Thoracic aorta (tissue), 2 donors: ENCODE results near the gene CA7. TPM values are rescaled to one million over a fixed set of nuclear protein-coding genes. Genes with fewer than 3 reads are reported as not detected.
"Not testable (repeated sequence)": the region's sequence is repeated elsewhere in the genome, so short reads cannot be mapped to it uniquely, and the experiment has no call there.

Experiments used
- ATAC-seq: fragments of 150-250 bp; one replicate; pipeline ENCODE4 v1.8.0; 2017; ENCODE audit warnings: low read depth; ENCODE audit not compliant: insufficient number of reproducible peaks, low FRiP score
- DNase-seq: peaks from one replicate; pipeline ENCODE4 v3.0.0-alpha.2; 2020; ENCODE audit warnings: low spot score
- H3K27ac ChIP-seq, 2 donors: fragments of 200-600 bp; sonication (generic); 1 replicate in 1 of 2; 2 replicates in 1 of 2; pipeline ENCODE4 v1.5.1; 2016; ENCODE audit warnings: mild to moderate bottlenecking in 2 of 2, moderate library complexity in 2 of 2
- H3K27me3 ChIP-seq: fragments of 200-600 bp; sonication (generic); replicated peaks from 2 replicates; pipeline ENCODE4 v1.6.0; 2016; ENCODE audit warnings: mild to moderate bottlenecking; ENCODE audit not compliant: insufficient read depth
- H3K36me3 ChIP-seq: fragments of 200-600 bp; sonication (generic); one replicate; pipeline ENCODE4 v1.5.1; 2016
- H3K4me1 ChIP-seq, 2 donors: fragments of 200-600 bp; sonication (generic); 1 replicate in 1 of 2; 2 replicates in 1 of 2; pipeline versions ENCODE4 v1.5.1 to v1.6.0; 2016; ENCODE audit warnings: low read depth in 2 of 2, mild to moderate bottlenecking in 1 of 2; ENCODE audit not compliant: control insufficient read depth in 1 of 2
- H3K4me3 ChIP-seq: fragments of 200-600 bp; sonication (generic); 2 replicates; pipeline ENCODE4 v1.5.1; 2016; ENCODE audit warnings: mild to moderate bottlenecking
- H3K9me3 ChIP-seq: fragments of 200-600 bp; sonication (generic); 2 replicates; pipeline ENCODE4 v1.5.1; 2016
- total RNA-seq, 2 donors: library from RNA; depleted of rRNA; stranded (reverse); fragments of >200 nt; gene quantifications; one replicate each; pipeline versions ENCODE4 v1.1.0 to v1.2.3, GENCODE V29; 2016
- TF ChIP-seq, protein P1 (sequence below): fragments of 200-600 bp; sonication (generic); IDR thresholded peaks from one replicate; pipeline ENCODE4 v1.5.1; 2019; ENCODE audit warnings: antibody characterized with exemption

CA7 gene
- total RNA-seq, 2 donors from 2014 or later, result not detected

DNA sequence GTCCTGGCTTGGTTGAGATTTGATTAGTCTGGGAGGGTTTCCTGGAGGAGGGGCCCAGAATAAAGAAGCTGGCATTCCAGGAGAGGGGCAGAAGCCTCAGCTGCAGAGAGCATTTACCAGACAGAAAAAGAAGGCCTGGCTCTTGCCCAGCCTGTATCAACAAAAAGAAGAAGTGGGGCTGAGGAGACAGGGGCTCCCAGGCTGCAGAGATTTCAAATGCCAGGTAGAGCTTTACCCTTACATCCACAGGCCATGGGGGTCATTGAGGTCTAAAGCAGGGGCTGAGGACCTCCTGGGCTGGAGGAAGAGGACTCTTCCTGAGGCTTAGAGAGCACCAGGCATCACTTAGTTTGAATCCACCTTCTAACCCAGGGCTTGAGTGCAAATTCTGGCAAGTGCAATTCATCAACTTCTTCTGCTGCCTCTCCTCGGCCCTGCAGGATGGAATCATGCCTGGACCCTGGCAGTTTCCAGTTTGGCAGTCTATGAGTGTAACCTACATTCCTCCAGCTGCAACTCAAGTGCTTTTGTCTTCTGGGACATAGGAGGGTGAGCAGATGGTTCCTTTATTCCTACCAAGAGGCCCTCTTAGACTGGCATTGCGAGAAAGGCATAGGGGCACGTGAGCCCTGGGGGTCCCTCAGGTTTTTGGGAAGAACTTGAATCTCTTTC, 15.3 kb downstream of the CA7 start:
- TF ChIP-seq, protein P1, sequence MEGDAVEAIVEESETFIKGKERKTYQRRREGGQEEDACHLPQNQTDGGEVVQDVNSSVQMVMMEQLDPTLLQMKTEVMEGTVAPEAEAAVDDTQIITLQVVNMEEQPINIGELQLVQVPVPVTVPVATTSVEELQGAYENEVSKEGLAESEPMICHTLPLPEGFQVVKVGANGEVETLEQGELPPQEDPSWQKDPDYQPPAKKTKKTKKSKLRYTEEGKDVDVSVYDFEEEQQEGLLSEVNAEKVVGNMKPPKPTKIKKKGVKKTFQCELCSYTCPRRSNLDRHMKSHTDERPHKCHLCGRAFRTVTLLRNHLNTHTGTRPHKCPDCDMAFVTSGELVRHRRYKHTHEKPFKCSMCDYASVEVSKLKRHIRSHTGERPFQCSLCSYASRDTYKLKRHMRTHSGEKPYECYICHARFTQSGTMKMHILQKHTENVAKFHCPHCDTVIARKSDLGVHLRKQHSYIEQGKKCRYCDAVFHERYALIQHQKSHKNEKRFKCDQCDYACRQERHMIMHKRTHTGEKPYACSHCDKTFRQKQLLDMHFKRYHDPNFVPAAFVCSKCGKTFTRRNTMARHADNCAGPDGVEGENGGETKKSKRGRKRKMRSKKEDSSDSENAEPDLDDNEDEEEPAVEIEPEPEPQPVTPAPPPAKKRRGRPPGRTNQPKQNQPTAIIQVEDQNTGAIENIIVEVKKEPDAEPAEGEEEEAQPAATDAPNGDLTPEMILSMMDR, result no peak

DNA sequence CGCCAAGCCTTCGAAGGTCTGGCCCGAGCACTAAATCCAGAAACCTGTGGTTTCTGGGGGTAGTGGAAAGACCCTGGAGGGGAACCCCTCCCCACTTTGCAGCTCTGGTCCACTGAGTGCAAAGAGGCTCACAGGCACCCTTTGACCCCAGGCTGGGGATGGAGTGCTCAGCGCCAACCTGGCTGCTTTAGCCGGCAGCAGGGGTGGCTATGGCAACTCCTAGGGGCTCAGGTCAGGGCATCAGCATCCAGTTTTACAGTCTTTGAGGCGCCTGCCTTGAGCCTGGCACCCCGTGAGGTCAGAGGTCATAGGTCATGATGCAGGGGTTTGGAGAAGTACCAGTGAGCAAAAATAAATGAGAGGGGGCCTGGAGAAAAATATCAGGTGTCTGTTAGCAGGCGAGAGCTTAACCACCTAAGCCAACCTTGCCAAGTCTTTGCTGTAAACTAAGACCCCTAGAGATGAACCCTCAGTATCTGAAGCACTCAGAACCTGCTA, 17.9 kb downstream of the CA7 start:
- DNase-seq (no peak), ATAC-seq (no peak)
- H3K27me3 ChIP-seq, result no peaks in the 10 kb centered on the region
- no peaks in the 10 kb centered on the region for H3K4me1 ChIP-seq
- no peak overlapping the region for H3K4me3 ChIP-seq
- H3K9me3 ChIP-seq, result no peaks in the 10 kb centered on the region
- H3K36me3 ChIP-seq, result no peaks in the 10 kb centered on the region
- no peak overlapping the region for H3K27ac ChIP-seq
- TF ChIP-seq, protein P1, result no peak

More for the DNA sequence above, 15.3 kb downstream of the CA7 start:
- Histone ChIP-seq H3K27me3 (no peaks in the 10 kb centered on the region), H3K4me1 (no peaks in the 10 kb centered on the region), H3K9me3 (no peaks in the 10 kb centered on the region), H3K36me3 (no peaks in the 10 kb centered on the region), H3K27ac (no peak overlapping the region), H3K4me3 (no peak overlapping the region)
- ATAC-seq, result no peak
- no peak for DNase-seq

DNA sequence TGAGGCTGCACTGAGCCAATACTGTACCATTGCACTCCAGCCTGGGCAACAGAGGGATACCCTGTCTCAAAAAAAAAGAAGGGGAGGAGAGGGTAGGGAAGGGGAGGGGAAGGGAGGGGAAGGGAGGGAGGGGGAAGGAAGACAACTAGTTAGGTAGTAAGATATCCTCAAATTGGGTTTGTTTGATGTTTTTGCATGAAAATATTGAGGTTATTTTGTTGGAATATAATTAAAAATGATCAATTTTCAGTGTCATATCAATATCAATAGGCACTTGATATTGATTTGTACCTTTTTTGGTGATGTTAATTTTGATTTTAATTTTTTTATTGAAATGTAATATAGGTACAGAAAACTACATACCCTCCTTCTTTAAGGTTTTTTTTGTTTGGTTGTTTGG, 19.5 kb downstream of the CA7 start:
- TF ChIP-seq, protein P1, result no peak
- ATAC-seq (no peak), DNase-seq (no peak)
- H3K4me3 ChIP-seq, result no peak overlapping the region
- H3K27me3 ChIP-seq, result no peaks in the 10 kb centered on the region
- H3K36me3 ChIP-seq, result no peaks in the 10 kb centered on the region
- no peak overlapping the region for H3K27ac ChIP-seq
- H3K4me1 ChIP-seq, result no peaks in the 10 kb centered on the region
- H3K9me3 ChIP-seq, result no peaks in the 10 kb centered on the region

DNA sequence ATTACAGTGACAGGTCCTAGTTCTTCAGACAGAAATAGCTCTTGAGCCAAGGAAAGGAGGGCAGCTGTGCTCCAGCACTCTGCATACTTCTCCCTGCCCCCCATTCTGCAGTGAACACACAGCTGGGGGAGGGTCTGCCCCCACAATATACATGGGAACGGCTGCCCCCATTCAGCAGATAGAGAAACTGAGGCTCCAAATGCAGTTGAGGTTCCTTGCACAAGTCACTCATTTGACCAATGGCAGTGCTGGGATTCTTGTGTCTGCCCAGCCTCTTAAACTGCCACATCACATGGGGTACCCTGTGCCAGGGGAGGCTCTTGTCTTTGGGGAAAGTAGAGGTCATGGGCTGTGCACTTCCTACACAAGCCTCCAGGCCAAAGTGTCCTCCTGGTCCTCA, 25.2 kb downstream of the CA7 start:
- Histone ChIP-seq H3K27ac (no peak overlapping the region), H3K4me3 (no peak overlapping the region), H3K36me3 (no peaks in the 10 kb centered on the region), H3K9me3 (no peaks in the 10 kb centered on the region), H3K27me3 (no peaks in the 10 kb centered on the region), H3K4me1 (peaks cover 5 to 13% of the 10 kb centered on the region in 2 donors)
- DNase-seq, result no peak
- no peak for ATAC-seq
- TF ChIP-seq, protein P1, result no peak

DNA sequence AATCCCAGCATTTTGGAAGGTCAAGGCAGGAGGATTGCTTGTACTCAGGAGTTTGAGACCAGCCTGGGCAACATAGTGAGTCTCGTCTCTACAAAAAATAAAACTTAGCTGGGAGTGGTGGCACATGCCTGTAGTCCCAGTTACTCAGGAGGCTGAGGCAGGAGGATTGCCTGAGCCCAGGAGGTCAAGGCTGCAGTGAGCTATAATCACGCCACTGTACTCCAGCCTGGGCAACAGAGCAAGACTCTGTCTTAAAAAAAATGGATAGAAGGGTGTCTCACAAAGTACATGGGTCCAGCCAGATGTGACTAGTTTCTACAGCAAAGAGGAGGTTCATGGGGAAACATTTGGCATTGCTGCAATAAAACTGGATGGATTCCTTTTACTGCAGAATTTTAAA, 27.1 kb downstream of the CA7 start:
- H3K27me3 ChIP-seq, H3K9me3 ChIP-seq, H3K4me3 ChIP-seq, DNase-seq, ATAC-seq, H3K27ac ChIP-seq, H3K36me3 ChIP-seq: not testable (repeated sequence)
- H3K4me1 ChIP-seq, result peaks cover 5 to 14% of the 10 kb centered on the region in 2 donors

DNA sequence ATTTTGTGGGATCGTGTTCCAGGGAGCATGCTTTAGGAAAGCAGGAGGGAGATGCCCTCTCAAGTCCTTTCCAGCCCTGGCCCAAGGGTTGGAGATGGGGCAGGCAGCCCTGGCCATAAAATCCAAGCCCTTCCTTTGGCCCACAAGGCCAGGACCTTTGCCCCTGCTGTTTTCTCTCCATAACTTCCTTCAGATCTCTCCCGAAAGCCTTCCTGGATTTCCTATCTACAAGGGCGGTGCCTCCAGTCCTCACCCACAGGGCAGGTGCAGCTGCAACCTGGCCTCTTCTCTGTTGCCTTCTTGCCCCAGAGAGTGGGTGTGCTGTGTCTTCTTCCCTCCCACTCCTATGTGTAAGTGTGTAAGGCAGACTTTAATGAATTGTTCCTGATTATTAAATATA, 27.6 kb downstream of the CA7 start:
- no peak overlapping the region for H3K4me3 ChIP-seq
- DNase-seq (no peak), ATAC-seq (no peak)
- no peaks in the 10 kb centered on the region for H3K9me3 ChIP-seq
- H3K27ac ChIP-seq, result no peak overlapping the region
- H3K36me3 ChIP-seq, result no peaks in the 10 kb centered on the region
- peaks cover 5 to 14% of the 10 kb centered on the region in 2 donors for H3K4me1 ChIP-seq
- no peaks in the 10 kb centered on the region for H3K27me3 ChIP-seq
- TF ChIP-seq, protein P1, result no peak
